ENCODE results near the gene TGFB2. TPM values are rescaled to one million over a fixed set of nuclear protein-coding genes. Genes with fewer than 3 reads are reported as not detected.
"Not testable (repeated sequence)": the region's sequence is repeated elsewhere in the genome, so short reads cannot be mapped to it uniquely, and the experiment has no call there.

Gene TGFB2
- total RNA-seq, 4 donors from 2014 or later, result 2.2 to 16.7 (median 8.0) TPM

- Histone ChIP-seq H3K4me3 (replicated peaks in 1 of 3) (no peak overlapping the region), H3K9me3 (no peaks in the 10 kb centered on the region), H3K27ac (no peak overlapping the region), H3K4me1 (no peaks in the 10 kb centered on the region), H3K27me3 (no peaks in the 10 kb centered on the region), H3K36me3 (no peaks in the 10 kb centered on the region)
- 92 to 96% methylated on average over 6 of the region's 6 CpGs for WGBS, 2 donors
- TF ChIP-seq CTCF (IDR thresholded peaks at IDR 0.05) (no peak), POLR2A (IDR thresholded peaks at IDR 0.05) (no peak)
- DNase-seq, result no peak
- intact Hi-C loops (cut with DNase I), result no loop called here
These were observed 39.6 kb upstream of the TGFB2 start for GRCh38 chr1:218305472-218306064.

GRCh38 chr1:218312509-218312908, 32.6 kb upstream of the TGFB2 start:
- no peak for DNase-seq
- intact Hi-C loops (cut with DNase I), result no loop called here
- H3K27ac ChIP-seq, result no peak overlapping the region
- WGBS, 2 donors, result 89 to 92% methylated on average over 2 of the region's 2 CpGs
- H3K27me3 ChIP-seq, result no peaks in the 10 kb centered on the region
- no peak overlapping the region for H3K4me3 ChIP-seq (replicated peaks in 1 of 3)
- no peaks in the 10 kb centered on the region for H3K36me3 ChIP-seq
- H3K9me3 ChIP-seq, result no peaks in the 10 kb centered on the region
- no peak for TF ChIP-seq POLR2A (IDR thresholded peaks at IDR 0.05)
- TF ChIP-seq CTCF (IDR thresholded peaks at IDR 0.05), result no peak
- H3K4me1 ChIP-seq, result no peaks in the 10 kb centered on the region

GRCh38 chr1:218314316-218314715, 30.8 kb upstream of the TGFB2 start:
- 86 to 92% methylated on average over 3 of the region's 3 CpGs for WGBS, 2 donors
- H3K36me3 ChIP-seq, result no peaks in the 10 kb centered on the region
- H3K4me1 ChIP-seq, result no peaks in the 10 kb centered on the region
- H3K9me3 ChIP-seq, result no peaks in the 10 kb centered on the region
- TF ChIP-seq CTCF (IDR thresholded peaks at IDR 0.05) (no peak), POLR2A (IDR thresholded peaks at IDR 0.05) (no peak)
- DNase-seq, result no peak
- intact Hi-C loops (cut with DNase I), result no loop called here
- H3K27me3 ChIP-seq, result no peaks in the 10 kb centered on the region
- no peak overlapping the region for H3K27ac ChIP-seq
- H3K4me3 ChIP-seq (replicated peaks in 1 of 3), result no peak overlapping the region

GRCh38 chr1:218315638-218316037, 29.5 kb upstream of the TGFB2 start:
- H3K4me1 ChIP-seq, result no peaks in the 10 kb centered on the region
- no peak overlapping the region for H3K4me3 ChIP-seq (replicated peaks in 1 of 3)
- intact Hi-C loops (cut with DNase I), result no loop called here
- no peaks in the 10 kb centered on the region for H3K36me3 ChIP-seq
- TF ChIP-seq POLR2A (IDR thresholded peaks at IDR 0.05), result no peak
- no peak for TF ChIP-seq CTCF (IDR thresholded peaks at IDR 0.05)
- no peak for DNase-seq
- no peak overlapping the region for H3K27ac ChIP-seq
- no peaks in the 10 kb centered on the region for H3K9me3 ChIP-seq
- 92 to 96% methylated on average over 4 of the region's 4 CpGs for WGBS, 2 donors
- no peaks in the 10 kb centered on the region for H3K27me3 ChIP-seq

GRCh38 chr1:218317061-218317460, 28.1 kb upstream of the TGFB2 start:
- no peaks in the 10 kb centered on the region for H3K27me3 ChIP-seq
- H3K4me3 ChIP-seq (replicated peaks in 1 of 3), result no peak overlapping the region
- H3K9me3 ChIP-seq, result no peaks in the 10 kb centered on the region
- no peak overlapping the region for H3K27ac ChIP-seq
- no peak for TF ChIP-seq CTCF (IDR thresholded peaks at IDR 0.05)
- TF ChIP-seq POLR2A (IDR thresholded peaks at IDR 0.05), result no peak
- WGBS, 2 donors, result 93 to 96% methylated on average over 5 of the region's 5 CpGs
- intact Hi-C loops (cut with DNase I), result no loop called here
- no peaks in the 10 kb centered on the region for H3K36me3 ChIP-seq
- H3K4me1 ChIP-seq, result no peaks in the 10 kb centered on the region
- no peak for DNase-seq

- DNase-seq; H3K27me3 ChIP-seq; H3K9me3 ChIP-seq; intact Hi-C loops (cut with DNase I); H3K4me3 ChIP-seq (replicated peaks in 1 of 3); H3K4me1 ChIP-seq; H3K27ac ChIP-seq; H3K36me3 ChIP-seq: not testable (repeated sequence)
- 97 to 100% methylated on average over 3 of the region's 3 CpGs for WGBS, 2 donors
These were observed 25.0 kb upstream of the TGFB2 start for GRCh38 chr1:218320182-218320581.

Measured in thyroid gland (tissue), 4 donors.